IMR-90 (cell line): Measurements from ENCODE around the gene SHISAL2B. TPM values are rescaled to one million over a fixed set of nuclear protein-coding genes. Genes with fewer than 3 reads are reported as not detected.

Source experiments
- ATAC-seq: fragments of 200-7000 bp; cut with Tn5 transposase; 2 replicates; pipeline ENCODE4 v1.9.1; 2020; ENCODE audit warnings: low read depth, mild to moderate bottlenecking, moderate library complexity
- BruUV-seq: library from RNA; stranded (reverse); fragments of 400-500 nt; replicated peaks from 2 replicates; lab custom pipeline; 2021; lab: Mats Ljungman, UMichigan
- CTCF ChIA-PET: fragments of 300-600 bp; formaldehyde crosslinking; extraction: SDS; loops from one replicate; lab custom pipeline; 2021; ENCODE audit warnings: antibody characterized with exemption; lab: Yijun Ruan, JAX
- POLR2A ChIA-PET: fragments of 300-600 bp; sonication (Branson Sonifier 250); formaldehyde crosslinking; loops from one replicate; lab custom pipeline; 2022; ENCODE audit warnings: antibody characterized with exemption; ENCODE audit not compliant: unreplicated experiment; lab: Charles Lee
- DNase-seq: peaks from one replicate; pipeline ENCODE4 v3.0.0; 2013
- H2AFZ ChIP-seq: replicated peaks from 2 replicates; pipeline ENCODE3; 2013; ENCODE audit warnings: low read length, mild to moderate bottlenecking; ENCODE audit not compliant: poor library complexity
- H2AK5ac ChIP-seq: 2 replicates; pipeline ENCODE4 v1.6.1; 2013; ENCODE audit warnings: low read depth, low read length, inconsistent platforms
- H2AK9ac ChIP-seq: replicated peaks from 2 replicates; pipeline ENCODE3; 2013; ENCODE audit warnings: mild to moderate bottlenecking, low read depth, low read length, moderate library complexity; ENCODE audit not compliant: poor library complexity
- H2BK120ac ChIP-seq: 2 replicates; pipeline ENCODE4 v1.6.1; 2013; ENCODE audit warnings: low read depth, low read length, inconsistent platforms
- H2BK15ac ChIP-seq: 3 replicates; pipeline ENCODE4 v1.6.1; 2013; ENCODE audit warnings: low read depth, low read length, inconsistent platforms
- H2BK20ac ChIP-seq: 2 replicates; pipeline ENCODE4 v1.6.1; 2013; ENCODE audit warnings: low read depth, mild to moderate bottlenecking, inconsistent platforms, low read length, moderate library complexity
- H2BK5ac ChIP-seq: 2 replicates; pipeline ENCODE4 v1.6.1; 2013; ENCODE audit warnings: mild to moderate bottlenecking, low read depth, low read length, inconsistent platforms; ENCODE audit not compliant: poor library complexity, severe bottlenecking
- H3K14ac ChIP-seq: replicated peaks from 2 replicates; pipeline ENCODE4 v1.6.1; 2013; ENCODE audit warnings: low read depth, low read length, inconsistent platforms
- H3K18ac ChIP-seq: 2 replicates; pipeline ENCODE4 v1.6.1; 2013; ENCODE audit warnings: low read depth, low read length, control low read depth
- H3K23ac ChIP-seq: 2 replicates; pipeline ENCODE4 v1.6.1; 2013; ENCODE audit warnings: low read depth, low read length, inconsistent platforms
- H3K27ac ChIP-seq: 2 replicates; pipeline ENCODE4 v1.5.1; 2013; ENCODE audit warnings: mild to moderate bottlenecking, control low read depth, low read length; ENCODE audit not compliant: insufficient read depth
- H3K27me3 ChIP-seq: 2 replicates; pipeline ENCODE4 v1.6.1; 2013; ENCODE audit warnings: low read length; ENCODE audit not compliant: control insufficient read depth, insufficient read depth
- H3K36me3 ChIP-seq: 2 replicates; pipeline ENCODE4 v1.6.1; 2013; ENCODE audit warnings: low read length, mixed read lengths; ENCODE audit not compliant: control insufficient read depth, insufficient read depth
- H3K4ac ChIP-seq: 2 replicates; pipeline ENCODE4 v1.6.1; 2013; ENCODE audit warnings: low read depth, low read length, inconsistent platforms
- H3K4me1 ChIP-seq: 2 replicates; pipeline ENCODE4 v1.6.1; 2013; ENCODE audit warnings: low read length, mixed read lengths; ENCODE audit not compliant: control insufficient read depth, insufficient read depth
- H3K4me2 ChIP-seq: 2 replicates; pipeline ENCODE4 v1.6.1; 2013; ENCODE audit warnings: low read depth, mild to moderate bottlenecking, control low read depth, low read length, moderate library complexity
- H3K4me3 ChIP-seq: 2 replicates; pipeline ENCODE4 v1.5.1; 2013; ENCODE audit warnings: low read depth, mild to moderate bottlenecking, control low read depth, low read length, moderate library complexity; ENCODE audit not compliant: insufficient read depth
- H3K56ac ChIP-seq: 2 replicates; pipeline ENCODE4 v1.6.1; 2013; ENCODE audit warnings: low read length, inconsistent platforms; ENCODE audit not compliant: insufficient read depth; ENCODE audit errors: extremely low read depth
- H3K79me1 ChIP-seq, 2 experiments: 2 replicates each; pipeline ENCODE4 v1.6.1; 2013; ENCODE audit warnings: low read length in 2 of 2, inconsistent platforms in 1 of 2, low read depth in 1 of 2
- H3K9ac ChIP-seq: 2 replicates; pipeline ENCODE4 v1.6.1; 2013; ENCODE audit warnings: low read depth, low read length, control low read depth
- H3K9me1 ChIP-seq: 2 replicates; pipeline ENCODE4 v1.6.1; 2013; ENCODE audit warnings: low read length, inconsistent platforms; ENCODE audit not compliant: insufficient read depth
- H3K9me3 ChIP-seq: 2 replicates; pipeline ENCODE4 v1.6.1; 2013; ENCODE audit warnings: low read length; ENCODE audit not compliant: control insufficient read depth, insufficient read depth
- H4K20me1 ChIP-seq: 2 replicates; pipeline ENCODE4 v1.6.1; 2013; ENCODE audit warnings: low read length, inconsistent platforms; ENCODE audit not compliant: insufficient read depth
- H4K5ac ChIP-seq: 2 replicates; pipeline ENCODE4 v1.6.1; 2013; ENCODE audit warnings: mild to moderate bottlenecking, low read depth, low read length, control low read depth
- H4K8ac ChIP-seq, 2 experiments: 2 replicates each; pipeline ENCODE4 v1.6.1; 2013; ENCODE audit warnings: low read depth in 2 of 2, low read length in 2 of 2, control low read depth in 1 of 2, inconsistent platforms in 1 of 2
- H4K91ac ChIP-seq: 2 replicates; pipeline ENCODE4 v1.6.1; 2013; ENCODE audit warnings: low read depth, low read length, inconsistent platforms; ENCODE audit not compliant: insufficient read depth
- WGBS, 2 experiments: methylation state at CpG; one replicate each; pipeline versions ENCODE4 v1.1.5 to v1.1.7; 2013; ENCODE audit warnings: missing lambda C conversion rate in 2 of 2; ENCODE audit not compliant: insufficient read length in 1 of 2; ENCODE audit errors: extremely low coverage in 2 of 2; 5-methylcytosine and 5-hydroxymethylcytosine counted together
- dilution Hi-C: fragments of 300-500 bp; cut with HindIII; formaldehyde crosslinking; loops from one replicate; pipeline ENCODE4 v1.14.3; 2018; ENCODE audit warnings: low sequenced_read_pairs; ENCODE audit not compliant: unreplicated experiment
- in situ Hi-C: fragments of 300-500 bp; cut with MboI; formaldehyde crosslinking; loops from 3 replicates; pipeline ENCODE4 v1.14.3; 2019; ENCODE audit warnings: low sequenced_read_pairs, inconsistent platforms, mixed read lengths
- intact Hi-C: fragments of 100-400 bp; cut with micrococcal nuclease; formaldehyde crosslinking; loops from 2 replicates; pipeline ENCODE4 v1.10.0; 2022
- polyA plus RNA-seq, 3 experiments: library from polyadenylated mRNA; depleted of rRNA; stranded (reverse); fragments of >200 nt; gene quantifications; 2 replicates each; pipeline ENCODE4 v1.2.3, GENCODE V29; 2012; ENCODE audit warnings: low replicate concordance in 1 of 3
- total RNA-seq: library from RNA; depleted of rRNA; stranded (reverse); fragments of >200 nt; gene quantifications from 2 replicates; pipeline ENCODE4 v1.2.3, GENCODE V29; 2012
- TF ChIP-seq, protein P1 (sequence below): fragments of 150-350 bp; IDR thresholded peaks from 2 replicates; pipeline ENCODE4 v1.6.1; 2017; ENCODE audit warnings: mild to moderate bottlenecking, antibody characterized with exemption, low read length, low read depth

Gene SHISAL2B
- total and polyA plus RNA-seq, 2 of the 4 experiments (the other 2 are of a cell fraction) = not detected

DNA sequence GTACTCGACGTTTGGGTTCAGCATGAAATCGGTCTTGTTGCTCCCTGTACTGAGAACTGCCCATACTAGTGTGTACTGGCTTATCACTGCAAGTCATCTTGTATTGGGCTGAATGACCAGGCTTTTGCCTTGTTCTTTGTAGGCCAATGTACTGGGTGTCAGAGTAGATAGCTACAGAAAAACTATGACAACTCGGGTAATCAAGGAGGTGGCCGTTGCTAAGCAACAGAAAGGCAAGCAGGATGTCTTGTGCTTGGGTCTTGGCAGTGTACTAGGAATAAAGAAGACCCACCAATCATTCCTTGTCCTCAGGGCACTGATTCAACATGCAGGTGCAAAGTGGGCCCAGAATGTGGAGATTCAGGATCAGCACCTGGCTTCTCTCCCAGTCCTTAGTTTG is 11.9 kb upstream of the SHISAL2B start:
- no peak overlapping the region for H2BK15ac ChIP-seq
- H2BK20ac ChIP-seq = no peak overlapping the region
- H3K4ac ChIP-seq = no peak overlapping the region
- no peak overlapping the region for H4K8ac ChIP-seq
- no peaks in the 10 kb centered on the region for H4K20me1 ChIP-seq
- TF ChIP-seq, protein P1, sequence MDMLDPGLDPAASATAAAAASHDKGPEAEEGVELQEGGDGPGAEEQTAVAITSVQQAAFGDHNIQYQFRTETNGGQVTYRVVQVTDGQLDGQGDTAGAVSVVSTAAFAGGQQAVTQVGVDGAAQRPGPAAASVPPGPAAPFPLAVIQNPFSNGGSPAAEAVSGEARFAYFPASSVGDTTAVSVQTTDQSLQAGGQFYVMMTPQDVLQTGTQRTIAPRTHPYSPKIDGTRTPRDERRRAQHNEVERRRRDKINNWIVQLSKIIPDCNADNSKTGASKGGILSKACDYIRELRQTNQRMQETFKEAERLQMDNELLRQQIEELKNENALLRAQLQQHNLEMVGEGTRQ = no peak
- ChIA-PET POLR2A (no interaction called here), CTCF (interaction anchor here (1.5 kb wide), 1 partner anchor 106 kb away, joined by 3 read pairs; no protein-coding TSS in a partner anchor)
- no TSS peak for BruUV-seq
- H2AK5ac ChIP-seq = no peak overlapping the region
- 90% methylated on average over 2 of the region's 5 CpGs; no CpG with 5 or more reads in 1 of the 2 experiments for WGBS, 2 experiments
- no peak overlapping the region for H3K4me3 ChIP-seq
- intact Hi-C loops (no loop called here), dilution Hi-C loops (no loop called here), in situ Hi-C loops (no loop called here)
- peaks cover 4% of the 10 kb centered on the region for H3K27me3 ChIP-seq
- no peak overlapping the region for H2AFZ ChIP-seq
- no peak overlapping the region for H2AK9ac ChIP-seq
- H4K91ac ChIP-seq = no peak overlapping the region
- no peaks in the 10 kb centered on the region for H3K36me3 ChIP-seq
- H3K14ac ChIP-seq = no peak overlapping the region
- no peaks in the 10 kb centered on the region for H3K9me3 ChIP-seq
- H3K9me1 ChIP-seq = no peaks in the 10 kb centered on the region
- H3K4me1 ChIP-seq = no peaks in the 10 kb centered on the region
- H2BK120ac ChIP-seq = no peak overlapping the region
- no peak overlapping the region for H3K9ac ChIP-seq
- ATAC-seq (no peak), DNase-seq (no peak)
- H3K18ac ChIP-seq = no peak overlapping the region
- no peak overlapping the region for H4K5ac ChIP-seq
- H3K27ac ChIP-seq = no peak overlapping the region
- no peak overlapping the region for H3K23ac ChIP-seq
- H3K4me2 ChIP-seq = no peak overlapping the region
- H3K79me1 ChIP-seq = no peaks in the 10 kb centered on the region
- no peak overlapping the region for H2BK5ac ChIP-seq
- no peak overlapping the region for H3K56ac ChIP-seq
